ENCODE data around the gene S100A6.
"Not testable (repeated sequence)": the region's sequence is repeated elsewhere in the genome, so short reads cannot be mapped to it uniquely, and the experiment has no call there.

S100A6 gene

DNA sequence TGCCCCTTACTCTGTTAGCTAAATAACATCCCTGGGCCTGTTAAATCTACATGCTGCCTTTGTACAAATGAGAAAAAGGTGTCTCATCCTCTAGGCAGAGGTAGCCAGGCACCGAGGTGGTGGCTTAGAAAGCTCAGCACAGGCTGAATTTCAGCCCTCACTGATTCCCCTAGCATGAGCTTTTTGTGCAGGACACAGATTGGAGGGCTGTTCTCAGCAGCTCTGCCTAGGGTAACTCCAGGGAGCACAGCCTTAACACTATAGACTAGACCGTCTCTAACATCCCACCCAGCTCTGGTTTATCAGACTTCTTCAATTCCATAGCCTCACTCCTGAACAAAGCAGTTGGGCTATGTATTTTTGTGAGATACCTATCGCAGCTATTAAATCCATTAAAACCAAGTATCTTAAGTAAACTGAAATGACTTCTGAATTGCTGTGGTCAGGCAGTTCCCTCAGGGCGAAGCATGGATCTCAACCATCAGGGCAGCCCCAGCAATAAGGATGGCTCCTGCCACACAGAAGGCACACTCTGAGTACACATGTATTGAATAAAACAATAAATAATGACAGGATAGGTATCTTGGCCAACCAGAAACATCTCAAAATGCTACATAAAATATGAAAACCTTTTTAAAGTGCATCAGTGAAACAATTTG is 14.8 kb downstream of the S100A6 start:
- H3K9me3 ChIP-seq (ENCODE audit: severe bottlenecking) = no peaks in the 10 kb centered on the region
- H3K27ac ChIP-seq (ENCODE audit: poor library complexity, severe bottlenecking) = peak overlapping the region; percentile 41
- H3K4me1 ChIP-seq (ENCODE audit: insufficient read depth, poor library complexity, severe bottlenecking) = peaks cover 24% of the 10 kb centered on the region
- no peak for DNase-seq (ENCODE audit: low spot score)
- no peaks in the 10 kb centered on the region for H3K27me3 ChIP-seq (ENCODE audit: insufficient read depth, poor library complexity, severe bottlenecking)
- no peak for ATAC-seq (ENCODE audit: low read depth)
- no peaks in the 10 kb centered on the region for H3K36me3 ChIP-seq (ENCODE audit: low read depth)
- TF ChIP-seq, protein P1, sequence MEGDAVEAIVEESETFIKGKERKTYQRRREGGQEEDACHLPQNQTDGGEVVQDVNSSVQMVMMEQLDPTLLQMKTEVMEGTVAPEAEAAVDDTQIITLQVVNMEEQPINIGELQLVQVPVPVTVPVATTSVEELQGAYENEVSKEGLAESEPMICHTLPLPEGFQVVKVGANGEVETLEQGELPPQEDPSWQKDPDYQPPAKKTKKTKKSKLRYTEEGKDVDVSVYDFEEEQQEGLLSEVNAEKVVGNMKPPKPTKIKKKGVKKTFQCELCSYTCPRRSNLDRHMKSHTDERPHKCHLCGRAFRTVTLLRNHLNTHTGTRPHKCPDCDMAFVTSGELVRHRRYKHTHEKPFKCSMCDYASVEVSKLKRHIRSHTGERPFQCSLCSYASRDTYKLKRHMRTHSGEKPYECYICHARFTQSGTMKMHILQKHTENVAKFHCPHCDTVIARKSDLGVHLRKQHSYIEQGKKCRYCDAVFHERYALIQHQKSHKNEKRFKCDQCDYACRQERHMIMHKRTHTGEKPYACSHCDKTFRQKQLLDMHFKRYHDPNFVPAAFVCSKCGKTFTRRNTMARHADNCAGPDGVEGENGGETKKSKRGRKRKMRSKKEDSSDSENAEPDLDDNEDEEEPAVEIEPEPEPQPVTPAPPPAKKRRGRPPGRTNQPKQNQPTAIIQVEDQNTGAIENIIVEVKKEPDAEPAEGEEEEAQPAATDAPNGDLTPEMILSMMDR (IDR thresholded peaks at IDR 0.05; ENCODE audit: poor library complexity, severe bottlenecking) = no peak
- no peak overlapping the region for H3K4me3 ChIP-seq (ENCODE audit: severe bottlenecking)

DNA sequence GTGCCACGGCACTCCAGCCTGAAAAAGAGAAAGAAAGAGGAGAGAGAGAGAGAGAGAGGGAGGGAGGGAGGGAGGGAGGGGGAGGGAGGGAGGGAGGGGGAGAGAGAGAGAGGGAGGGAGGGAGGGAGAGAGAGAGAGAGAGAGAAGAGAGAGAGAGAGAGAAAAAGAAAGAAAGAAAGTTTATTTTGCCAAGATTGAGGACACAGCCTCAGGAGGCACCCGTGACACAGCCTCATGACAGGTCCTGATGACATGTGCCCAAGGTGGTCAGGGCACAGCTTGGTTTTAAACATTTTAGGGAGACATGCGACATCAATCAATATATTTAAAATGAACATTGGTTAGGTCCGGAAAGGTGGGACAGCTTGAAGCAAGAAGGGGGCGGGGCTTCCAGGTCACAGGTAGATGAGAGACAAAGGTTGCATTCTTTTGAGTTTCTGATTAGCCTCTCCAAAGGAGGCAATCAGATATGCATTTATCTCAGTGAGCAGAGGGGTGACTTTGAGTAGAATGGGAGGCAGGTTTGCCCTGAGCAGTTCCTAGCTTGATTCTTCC is 15.6 kb downstream of the S100A6 start:
- Histone ChIP-seq H3K4me1 (ENCODE audit: insufficient read depth, poor library complexity, severe bottlenecking) (peaks cover 24% of the 10 kb centered on the region), H3K27ac (ENCODE audit: poor library complexity, severe bottlenecking) (peak overlapping the region; percentile 41)
- H3K27me3 ChIP-seq (ENCODE audit: insufficient read depth, poor library complexity, severe bottlenecking); H3K9me3 ChIP-seq (ENCODE audit: severe bottlenecking); ATAC-seq (ENCODE audit: low read depth); H3K36me3 ChIP-seq (ENCODE audit: low read depth); DNase-seq (ENCODE audit: low spot score); H3K4me3 ChIP-seq (ENCODE audit: severe bottlenecking): not testable (repeated sequence)

DNA sequence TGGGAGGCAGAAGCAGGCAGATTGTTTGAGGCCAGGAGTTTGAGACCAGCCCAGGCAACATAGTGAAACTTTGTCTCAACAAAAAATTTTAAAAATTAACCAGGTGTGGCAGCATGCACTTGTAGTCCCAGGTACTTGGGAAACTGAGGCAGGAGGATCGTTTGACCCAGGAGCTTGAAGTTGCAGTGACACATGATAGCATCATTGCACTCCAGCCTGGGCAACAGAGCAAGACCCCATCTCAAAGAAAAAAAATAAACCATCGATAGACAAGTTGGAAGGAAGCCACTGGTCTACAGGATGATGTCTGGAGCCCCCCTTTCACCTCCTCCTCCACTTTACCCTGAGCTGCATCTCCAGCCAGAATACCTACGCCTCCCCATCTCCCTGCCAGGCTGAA is 16.5 kb downstream of the S100A6 start:
- H3K9me3 ChIP-seq (ENCODE audit: severe bottlenecking) = no peaks in the 10 kb centered on the region
- no peak overlapping the region for H3K27ac ChIP-seq (ENCODE audit: poor library complexity, severe bottlenecking)
- H3K4me3 ChIP-seq (ENCODE audit: severe bottlenecking) = no peak overlapping the region
- ATAC-seq (ENCODE audit: low read depth) (no peak), DNase-seq (ENCODE audit: low spot score) (no peak)
- H3K4me1 ChIP-seq (ENCODE audit: insufficient read depth, poor library complexity, severe bottlenecking) = peaks cover 25% of the 10 kb centered on the region
- no peaks in the 10 kb centered on the region for H3K36me3 ChIP-seq (ENCODE audit: low read depth)
- TF ChIP-seq, protein P1 (IDR thresholded peaks at IDR 0.05; ENCODE audit: poor library complexity, severe bottlenecking) = no peak
- H3K27me3 ChIP-seq (ENCODE audit: insufficient read depth, poor library complexity, severe bottlenecking) = no peaks in the 10 kb centered on the region

DNA sequence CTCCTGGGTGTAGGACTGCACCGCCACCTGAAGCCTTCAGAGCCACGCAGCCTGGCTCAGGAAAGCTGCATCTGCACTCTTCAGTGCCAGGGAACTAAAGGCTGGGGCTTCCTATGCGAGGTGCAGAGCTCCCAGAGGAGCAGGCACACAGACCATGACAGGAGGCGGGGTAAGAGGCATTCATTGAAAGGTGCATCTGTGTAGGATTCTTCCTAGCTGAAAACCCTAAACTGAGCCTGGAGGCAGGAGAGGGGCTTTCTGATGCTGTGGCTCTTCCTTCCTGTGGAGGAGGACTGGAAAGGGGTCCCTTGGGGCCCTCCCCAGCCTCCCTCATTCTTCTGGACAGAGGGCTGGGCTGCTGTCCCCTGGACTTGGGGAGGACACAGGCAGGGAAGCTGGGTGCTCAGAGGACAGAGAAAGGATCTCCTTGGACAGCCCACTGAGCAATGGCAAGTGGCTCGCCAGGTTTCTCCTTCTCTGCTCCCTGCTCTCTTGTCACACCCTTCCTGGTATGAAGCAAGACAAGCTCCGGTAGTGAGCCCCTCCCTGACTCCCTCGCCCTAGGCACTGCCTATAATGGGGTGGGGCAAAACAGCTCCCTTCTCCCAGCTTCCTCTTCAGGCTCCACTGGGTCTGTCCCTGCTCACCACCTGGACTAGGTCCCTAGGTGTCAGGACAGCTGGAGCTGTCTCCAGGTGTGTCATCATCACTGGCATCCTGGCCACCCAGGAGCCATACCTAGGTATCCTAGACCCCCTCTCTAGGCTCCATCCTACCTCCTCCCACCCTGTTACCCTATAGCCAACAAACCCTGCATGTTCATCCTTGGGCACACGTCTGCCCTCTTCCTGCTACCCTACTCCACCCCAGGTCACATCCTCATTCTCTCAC is 20.0 kb downstream of the S100A6 start:
- H3K27ac ChIP-seq (ENCODE audit: poor library complexity, severe bottlenecking) = peak overlapping the region; percentile 79
- H3K4me3 ChIP-seq (ENCODE audit: severe bottlenecking) = no peak overlapping the region
- H3K9me3 ChIP-seq (ENCODE audit: severe bottlenecking) = no peaks in the 10 kb centered on the region
- no peaks in the 10 kb centered on the region for H3K27me3 ChIP-seq (ENCODE audit: insufficient read depth, poor library complexity, severe bottlenecking)
- ATAC-seq (ENCODE audit: low read depth) (peak; percentile 96), DNase-seq (ENCODE audit: low spot score) (no peak)
- TF ChIP-seq, protein P1 (IDR thresholded peaks at IDR 0.05; ENCODE audit: poor library complexity, severe bottlenecking) = no peak
- no peaks in the 10 kb centered on the region for H3K36me3 ChIP-seq (ENCODE audit: low read depth)
- peaks cover 17% of the 10 kb centered on the region for H3K4me1 ChIP-seq (ENCODE audit: insufficient read depth, poor library complexity, severe bottlenecking)

DNA sequence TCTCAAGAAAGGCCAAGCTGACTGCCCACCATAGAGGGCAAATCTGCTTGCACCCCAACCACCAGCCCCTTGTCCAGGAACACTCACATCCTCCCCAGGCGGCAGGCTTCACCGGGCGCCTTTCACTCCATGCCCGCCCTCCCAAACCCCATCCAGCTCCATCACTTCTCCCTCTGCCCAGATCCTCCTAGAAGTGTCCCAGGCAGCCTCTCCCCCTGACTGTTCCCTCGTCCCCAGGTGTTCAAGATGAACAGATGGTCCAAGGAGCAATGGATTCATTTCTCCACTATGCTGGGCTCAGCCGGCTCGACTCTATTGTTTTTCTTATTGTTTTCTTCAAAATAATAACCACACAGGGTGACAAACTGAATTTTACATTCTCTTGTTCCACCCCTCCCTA is 22.1 kb downstream of the S100A6 start:
- Histone ChIP-seq H3K27ac (ENCODE audit: poor library complexity, severe bottlenecking) (no peak overlapping the region), H3K36me3 (ENCODE audit: low read depth) (no peaks in the 10 kb centered on the region), H3K4me1 (ENCODE audit: insufficient read depth, poor library complexity, severe bottlenecking) (peaks cover 16% of the 10 kb centered on the region), H3K9me3 (ENCODE audit: severe bottlenecking) (no peaks in the 10 kb centered on the region), H3K27me3 (ENCODE audit: insufficient read depth, poor library complexity, severe bottlenecking) (no peaks in the 10 kb centered on the region), H3K4me3 (ENCODE audit: severe bottlenecking) (no peak overlapping the region)
- TF ChIP-seq, protein P1 (IDR thresholded peaks at IDR 0.05; ENCODE audit: poor library complexity, severe bottlenecking) = no peak
- ATAC-seq (ENCODE audit: low read depth) = no peak
- no peak for DNase-seq (ENCODE audit: low spot score)

Measured in RWPE2 (cell line).